GM18951 (cell line): ENCODE data around the gene PPP2R5D.

Source experiments
- POLR2A ChIP-seq: IDR thresholded peaks from 4 replicates; pipeline ENCODE4 v1.6.1; 2011; ENCODE audit warnings: mild to moderate bottlenecking; ENCODE audit not compliant: insufficient read length, insufficient read depth; ENCODE audit errors: extremely low read depth
- in situ Hi-C: fragments of 300-500 bp; cut with MboI; formaldehyde crosslinking; loops from one replicate; pipeline ENCODE4 v1.12.0; 2022; ENCODE audit warnings: low sequenced_read_pairs, mixed read lengths, inconsistent platforms; ENCODE audit not compliant: unreplicated experiment

Gene PPP2R5D

DNA sequence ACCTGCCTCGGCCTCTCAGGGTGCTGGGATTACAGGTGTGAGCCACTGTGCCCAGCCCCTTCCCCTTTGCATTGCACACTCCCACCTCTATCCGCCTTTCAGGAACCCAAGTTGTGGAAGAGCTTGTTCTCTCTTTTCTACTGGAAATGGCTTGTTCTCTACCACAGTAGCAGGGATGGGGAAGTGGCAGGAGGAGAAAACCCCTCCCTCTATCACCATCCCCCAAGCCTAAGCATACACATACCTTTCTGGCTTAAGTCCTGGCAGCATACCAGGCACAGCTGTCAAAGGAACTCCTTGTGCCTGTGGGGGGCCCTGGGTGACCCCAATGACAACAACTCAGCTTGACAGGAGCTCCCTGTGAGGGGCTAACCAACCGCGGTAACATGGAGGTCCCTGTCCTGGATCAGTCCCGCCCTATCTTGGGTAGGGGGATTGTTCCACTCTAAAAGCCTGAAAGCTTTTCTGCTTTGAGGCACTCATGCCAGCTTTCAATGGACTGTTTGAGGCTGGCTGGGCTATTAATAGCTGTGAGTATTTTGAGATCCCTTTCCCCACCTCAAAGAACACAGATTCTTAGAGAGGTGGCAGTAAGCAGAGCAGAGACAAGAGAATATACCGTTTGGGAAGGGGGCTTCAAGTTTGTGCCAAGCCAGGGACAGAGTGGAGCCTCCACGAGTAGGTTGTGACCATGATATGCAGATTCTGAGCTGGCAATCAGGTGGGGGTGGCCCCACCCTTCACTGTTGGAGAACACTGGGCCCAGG, 32.0 kb downstream of the PPP2R5D start:
- in situ Hi-C loops, result no loop called here
- TF ChIP-seq POLR2A, result no peak

- TF ChIP-seq POLR2A, result no peak
- in situ Hi-C loops, result no loop called here
Measured at GRCh38 chr6:43016943-43017334, 32.6 kb downstream of the PPP2R5D start.

GRCh38 chr6:43019152-43019551, 34.8 kb downstream of the PPP2R5D start:
- in situ Hi-C loops, result no loop called here
- no peak for TF ChIP-seq POLR2A

- in situ Hi-C loops, result no loop called here
- TF ChIP-seq POLR2A, result no peak
Measured at GRCh38 chr6:43020052-43020705, 35.8 kb downstream of the PPP2R5D start.

- TF ChIP-seq POLR2A, result no peak
- in situ Hi-C loops, result no loop called here
Measured at GRCh38 chr6:43020847-43021246, 36.5 kb downstream of the PPP2R5D start.

GRCh38 chr6:43021270-43022047, 37.1 kb downstream of the PPP2R5D start, which contains the start of gene RRP36:
Gene RRP36, plus strand, starts transcription at chr6:43021623. Its CDS starts 32 bp downstream, at chr6:43021655.
- peak; percentile 72 for TF ChIP-seq POLR2A
- in situ Hi-C loops, result no loop called here

DNA sequence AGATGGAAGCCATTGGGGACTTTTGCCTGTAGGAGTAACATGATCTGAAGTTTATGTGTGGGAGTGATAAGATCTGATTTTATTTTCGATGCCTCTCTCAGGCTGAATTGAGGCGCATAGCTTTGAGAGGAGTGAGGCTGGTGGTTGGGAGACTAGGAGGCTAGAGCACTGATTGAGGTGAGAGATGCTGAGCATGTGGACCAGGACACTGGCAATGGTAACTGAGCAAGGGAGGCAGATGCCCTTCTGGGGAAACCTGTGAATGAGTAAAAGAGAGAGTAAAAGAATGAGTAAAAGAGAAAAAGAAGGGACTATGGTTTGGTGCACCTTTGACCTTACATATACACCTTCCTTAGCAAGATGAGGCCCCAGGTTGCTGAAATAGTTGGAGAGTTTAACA, 40.1 kb downstream of the PPP2R5D start:
- no peak for TF ChIP-seq POLR2A
- in situ Hi-C loops, result no loop called here

DNA sequence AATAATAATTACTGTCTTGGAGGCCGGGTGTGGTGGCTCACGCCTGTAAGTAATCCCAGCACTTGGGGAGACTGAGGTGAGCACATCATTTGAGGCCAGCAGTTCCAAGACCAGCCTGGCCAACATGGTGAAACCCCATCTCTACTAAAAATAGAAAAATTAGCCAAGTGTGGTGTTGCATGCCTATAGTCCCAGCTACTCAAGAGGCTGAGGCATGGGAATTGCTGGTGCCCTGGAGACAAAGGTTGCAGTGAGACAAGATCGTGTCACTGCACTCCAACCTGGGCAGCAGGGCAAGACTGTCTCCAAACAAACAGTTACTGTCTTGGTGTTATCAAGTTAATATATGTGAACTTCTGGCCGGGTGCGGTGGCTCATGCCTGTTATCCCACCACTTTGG, 42.0 kb downstream of the PPP2R5D start:
- in situ Hi-C loops, result no loop called here
- TF ChIP-seq POLR2A, result no peak

GRCh38 chr6:43029120-43029519, 44.8 kb downstream of the PPP2R5D start:
- in situ Hi-C loops, result no loop called here
- TF ChIP-seq POLR2A, result no peak

- no peak for TF ChIP-seq POLR2A
Measured at GRCh38 chr6:43032326-43032725, 48.0 kb downstream of the PPP2R5D start.

DNA sequence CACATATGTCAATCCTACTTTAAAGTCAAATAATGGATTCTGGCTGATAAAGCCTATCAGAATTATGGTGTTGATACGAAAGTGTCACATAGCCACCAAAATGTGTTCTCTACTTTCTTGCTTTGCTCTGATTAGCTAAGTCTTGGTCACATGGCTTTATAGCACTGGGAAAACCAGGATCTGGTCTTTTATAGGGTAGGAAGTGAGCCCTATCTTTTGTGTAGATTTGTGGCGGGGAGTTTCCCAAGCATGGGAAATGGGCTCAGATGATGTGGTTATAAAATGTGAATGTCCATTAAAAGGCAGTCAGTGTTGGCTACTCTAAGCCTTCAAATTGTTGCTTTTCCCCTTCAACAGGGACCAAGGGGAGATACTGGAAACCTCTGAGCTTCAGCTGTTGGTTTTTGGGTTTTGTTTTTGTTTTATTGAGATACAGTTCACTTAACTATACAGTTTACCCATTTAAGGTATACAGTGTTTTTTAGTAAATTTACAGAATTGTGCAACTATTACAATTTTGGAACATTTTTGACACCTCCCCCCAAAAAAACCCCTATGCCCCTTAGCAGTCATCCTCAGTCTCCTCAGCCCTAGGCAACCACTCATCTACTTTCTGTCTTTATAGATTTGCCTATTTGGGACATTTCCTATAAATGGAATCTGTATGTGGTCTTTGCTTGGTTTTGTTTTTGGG, 49.3 kb downstream of the PPP2R5D start:
- no peak for TF ChIP-seq POLR2A
- in situ Hi-C loops, result no loop called here

More at GRCh38 chr6:43032326-43032725, 48.0 kb downstream of the PPP2R5D start:
- in situ Hi-C loops, result no loop called here

GRCh38 chr6:43034190-43034525, 49.8 kb downstream of the PPP2R5D start:
- in situ Hi-C loops, result no loop called here
- no peak for TF ChIP-seq POLR2A
